ENCODE data around the gene PNO1. TPM values are rescaled to one million over a fixed set of nuclear protein-coding genes. Genes with fewer than 3 reads are reported as not detected.

The PNO1 gene
- total and polyA plus RNA-seq, 11 donors, result 4.5 to 20.1 (median 8.8) TPM

DNA sequence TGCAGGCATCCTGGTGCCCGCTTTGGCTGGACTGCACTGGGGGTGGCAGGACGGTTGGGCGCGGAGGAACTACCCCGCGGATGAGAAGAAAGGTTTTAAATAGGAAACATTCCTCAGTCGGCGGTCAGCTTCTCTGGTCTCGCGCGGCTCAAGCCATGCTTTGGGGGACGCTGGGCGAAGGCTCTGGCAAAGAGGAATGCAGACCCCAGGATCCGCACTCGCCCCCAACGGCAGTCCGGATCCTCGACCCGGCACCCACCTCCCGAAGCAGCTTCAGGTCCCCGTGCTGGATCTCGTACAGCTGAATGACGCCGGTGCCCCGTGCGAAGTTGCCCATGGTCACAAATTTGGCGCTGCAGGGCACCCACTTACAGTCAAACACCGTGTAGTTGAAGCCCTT, 686 bp upstream of the PNO1 start:
- TF ChIP-seq, protein P1, sequence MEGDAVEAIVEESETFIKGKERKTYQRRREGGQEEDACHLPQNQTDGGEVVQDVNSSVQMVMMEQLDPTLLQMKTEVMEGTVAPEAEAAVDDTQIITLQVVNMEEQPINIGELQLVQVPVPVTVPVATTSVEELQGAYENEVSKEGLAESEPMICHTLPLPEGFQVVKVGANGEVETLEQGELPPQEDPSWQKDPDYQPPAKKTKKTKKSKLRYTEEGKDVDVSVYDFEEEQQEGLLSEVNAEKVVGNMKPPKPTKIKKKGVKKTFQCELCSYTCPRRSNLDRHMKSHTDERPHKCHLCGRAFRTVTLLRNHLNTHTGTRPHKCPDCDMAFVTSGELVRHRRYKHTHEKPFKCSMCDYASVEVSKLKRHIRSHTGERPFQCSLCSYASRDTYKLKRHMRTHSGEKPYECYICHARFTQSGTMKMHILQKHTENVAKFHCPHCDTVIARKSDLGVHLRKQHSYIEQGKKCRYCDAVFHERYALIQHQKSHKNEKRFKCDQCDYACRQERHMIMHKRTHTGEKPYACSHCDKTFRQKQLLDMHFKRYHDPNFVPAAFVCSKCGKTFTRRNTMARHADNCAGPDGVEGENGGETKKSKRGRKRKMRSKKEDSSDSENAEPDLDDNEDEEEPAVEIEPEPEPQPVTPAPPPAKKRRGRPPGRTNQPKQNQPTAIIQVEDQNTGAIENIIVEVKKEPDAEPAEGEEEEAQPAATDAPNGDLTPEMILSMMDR (IDR thresholded peaks at IDR 0.05), result peak in 1 of 12 donors; percentile 3
- no peak for TF ChIP-seq POLR2A (IDR thresholded peaks at IDR 0.05)
- DNase-seq (peak in 1 of 5 donors; percentile 69), ATAC-seq (peak; percentile 28 to 62 (median 58))
- intact Hi-C loops (cut with DNase I), result loop anchor here in 8 of 10 donors (1.0 to 10.0 kb wide), 6 partner anchors 94 to 98 kb away; partner anchors contain the start of genes PPP3R1 (in 6 of the 8) and C1D (in 1 of the 8)
- Histone ChIP-seq H3K27me3 (no peaks in the 10 kb centered on the region), H3K9me3 (no peaks in the 10 kb centered on the region), H3K36me3 (peaks cover 0 to 22% (median 19%) of the 10 kb centered on the region in 9 donors), H3K4me1 (peaks cover 0 to 51% (median 35%) of the 10 kb centered on the region in 12 donors), H3K4me3 (peak overlapping the region; percentile 61 to 97 (median 86)), H3K27ac (peak overlapping the region; percentile 87 to 98 (median 94))
- 0 to 1% (median 0%) methylated on average over 18 to 28 of the region's 28 CpGs for WGBS, 4 donors

DNA sequence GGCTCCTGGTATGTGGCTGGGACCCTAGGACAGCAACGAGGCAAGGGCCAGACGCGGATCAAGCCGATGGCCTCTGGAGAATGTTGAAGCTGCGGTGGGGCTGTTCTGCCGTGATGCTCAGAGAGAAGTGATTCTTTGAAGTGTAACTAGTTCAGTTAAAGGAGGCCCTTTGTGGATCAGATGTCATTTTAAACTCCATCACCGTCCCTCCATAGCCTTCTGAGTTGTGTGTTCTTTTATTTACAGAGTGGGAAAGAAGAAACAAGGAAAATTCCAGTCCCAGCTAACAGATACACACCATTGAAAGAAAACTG, 403 bp downstream of the PNO1 start:
- Histone ChIP-seq H3K9me3 (no peaks in the 10 kb centered on the region), H3K27ac (peak overlapping the region; percentile 87 to 98 (median 94)), H3K4me3 (peak overlapping the region; percentile 61 to 97 (median 86)), H3K27me3 (no peaks in the 10 kb centered on the region), H3K4me1 (peaks cover 0 to 40% (median 27%) of the 10 kb centered on the region in 12 donors), H3K36me3 (peaks cover 0 to 33% (median 30%) of the 10 kb centered on the region in 9 donors)
- DNase-seq, result no peak
- intact Hi-C loops (cut with DNase I), result loop anchor here in 6 of 10 donors (5.0 to 10.0 kb wide), 3 partner anchors 94 to 97 kb away; partner anchors contain the start of genes PPP3R1 (in 5 of the 6) and C1D (in 1 of the 6)
- ATAC-seq, result no peak
- TF ChIP-seq POLR2A (IDR thresholded peaks at IDR 0.05), result no peak
- TF ChIP-seq, protein P1 (IDR thresholded peaks at IDR 0.05), result no peak
- 0% methylated on average over 7 of the region's 7 CpGs for WGBS, 4 donors

DNA sequence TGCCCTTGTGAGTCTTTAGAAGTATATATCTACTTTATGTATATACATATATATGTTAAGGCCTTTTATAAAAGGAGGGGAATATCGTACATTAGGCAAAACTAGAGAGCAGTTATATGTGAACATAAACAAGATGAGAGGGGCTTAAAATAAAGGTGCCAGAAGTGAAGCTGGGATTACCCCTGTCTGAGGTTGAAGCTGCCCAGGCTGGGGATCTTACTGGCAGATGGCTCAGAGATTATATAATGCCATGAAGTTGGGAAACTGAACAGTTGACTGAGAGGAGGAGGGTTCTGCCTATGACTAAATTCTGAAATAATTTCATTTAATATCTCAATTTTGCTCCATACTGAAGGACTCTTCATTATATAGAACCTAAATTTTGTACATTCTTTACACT, 6.0 kb downstream of the PNO1 start:
- Histone ChIP-seq H3K4me3 (no peak overlapping the region), H3K4me1 (peaks cover 0 to 11% (median 7%) of the 10 kb centered on the region in 12 donors), H3K27me3 (no peaks in the 10 kb centered on the region), H3K27ac (no peak overlapping the region), H3K9me3 (no peaks in the 10 kb centered on the region), H3K36me3 (peaks cover 0 to 81% (median 69%) of the 10 kb centered on the region in 9 donors)
- no peak for DNase-seq
- ATAC-seq, result no peak
- intact Hi-C loops (cut with DNase I), result no loop called here
- 90 to 98% (median 96%) methylated on average over 1 of the region's 1 CpG for WGBS, 4 donors
- TF ChIP-seq, protein P1 (IDR thresholded peaks at IDR 0.05), result no peak
- TF ChIP-seq POLR2A (IDR thresholded peaks at IDR 0.05), result no peak

DNA sequence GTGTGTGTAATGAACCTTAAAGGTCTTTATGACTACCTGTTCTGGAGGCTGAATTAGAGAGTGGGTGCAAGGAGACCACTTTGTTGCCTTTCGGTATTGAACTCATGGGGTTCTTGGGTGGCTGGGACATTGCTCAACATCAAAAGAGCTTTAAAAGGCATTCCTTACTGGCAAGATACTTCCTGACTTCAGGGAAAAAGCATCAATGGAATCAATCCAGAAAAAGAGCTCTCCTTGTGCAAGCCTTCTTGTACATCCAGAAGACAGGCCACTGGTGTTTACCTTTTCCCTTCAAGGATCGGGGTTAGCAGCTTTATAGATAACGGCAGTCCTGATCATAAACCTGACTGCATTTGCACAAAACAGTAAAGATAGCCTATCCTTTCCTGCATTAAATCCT, 9.5 kb downstream of the PNO1 start:
- no peaks in the 10 kb centered on the region for H3K27me3 ChIP-seq
- H3K36me3 ChIP-seq, result peaks cover 0 to 80% (median 62%) of the 10 kb centered on the region in 9 donors
- H3K4me1 ChIP-seq, result no peaks in the 10 kb centered on the region
- H3K4me3 ChIP-seq, result no peak overlapping the region
- WGBS, 4 donors, result 86 to 97% (median 87%) methylated on average over 3 of the region's 3 CpGs
- no peak overlapping the region for H3K27ac ChIP-seq
- ATAC-seq (no peak), DNase-seq (no peak)
- no peak for TF ChIP-seq POLR2A (IDR thresholded peaks at IDR 0.05)
- TF ChIP-seq, protein P1 (IDR thresholded peaks at IDR 0.05), result no peak
- intact Hi-C loops (cut with DNase I), result no loop called here
- no peaks in the 10 kb centered on the region for H3K9me3 ChIP-seq
